H1 (cell line): ENCODE results near the gene RPTOR.

Experiments used
- ASH2L ChIP-seq: fragments of 200-600, 300-600 bp; sonication (generic); IDR thresholded peaks from one replicate; pipeline ENCODE4 v1.7.1; 2017; ENCODE audit warnings: low read length
- BRCA1 ChIP-seq: IDR thresholded peaks from 2 replicates; pipeline ENCODE4 v1.6.1; 2012; ENCODE audit warnings: low read depth, low read length, improper control_type of control experiment
- CHD1 ChIP-seq: IDR thresholded peaks from 2 replicates; pipeline ENCODE4 v1.6.1; 2012; ENCODE audit warnings: low read depth, low read length, improper control_type of control experiment
- CREB1 ChIP-seq: IDR thresholded peaks from 2 replicates; pipeline ENCODE4 v1.6.1; 2012; ENCODE audit warnings: inconsistent platforms
- CTCF ChIP-seq, 3 experiments: IDR thresholded peaks; 1 replicate in 2 of 3; 2 replicates in 1 of 3; pipeline versions ENCODE4 v1.5.1 to v1.6.1; 2011; ENCODE audit warnings: low read length in 3 of 3, mild to moderate bottlenecking in 3 of 3, inconsistent platforms in 2 of 3, low read depth in 1 of 3, moderate library complexity in 1 of 3; ENCODE audit not compliant: insufficient read depth in 1 of 3; ENCODE audit errors: control extremely low read depth in 1 of 3
- EP300 ChIP-seq, 2 experiments: IDR thresholded peaks; 1 replicate in 1 of 2; 2 replicates in 1 of 2; pipeline ENCODE4 v1.6.1; 2011 to 2012; ENCODE audit warnings: low read depth in 2 of 2, low read length in 2 of 2, mild to moderate bottlenecking in 2 of 2, borderline replicate concordance in 1 of 2, inconsistent platforms in 1 of 2, moderate library complexity in 1 of 2
- EZH2 ChIP-seq: fragments of 200-600 bp; sonication (generic); IDR thresholded peaks from 2 replicates; pipeline ENCODE4 v1.7.1; 2012; ENCODE audit warnings: low read depth, mild to moderate bottlenecking, moderate library complexity, low read length, inconsistent platforms; ENCODE audit not compliant: severe bottlenecking
- GABPA ChIP-seq: IDR thresholded peaks from 2 replicates; pipeline ENCODE4 v1.6.1; 2011; ENCODE audit warnings: mild to moderate bottlenecking, low read length, moderate library complexity, borderline replicate concordance; ENCODE audit not compliant: insufficient read depth
- GTF2F1 ChIP-seq: IDR thresholded peaks from 2 replicates; pipeline ENCODE4 v1.6.1; 2012; ENCODE audit warnings: low read depth, low read length, improper control_type of control experiment, borderline replicate concordance
- MAX ChIP-seq: IDR thresholded peaks from 2 replicates; pipeline ENCODE4 v1.6.1; 2012; ENCODE audit warnings: inconsistent platforms
- POLR2AphosphoS5 ChIP-seq: IDR thresholded peaks from 2 replicates; pipeline ENCODE4 v1.6.1; 2011; ENCODE audit warnings: low read depth, low read length
- TAF7 ChIP-seq: optimal IDR thresholded peaks from 2 replicates; pipeline ENCODE3; 2011; ENCODE audit warnings: low read depth, mild to moderate bottlenecking, inconsistent platforms, low read length, moderate library complexity, borderline replicate concordance
- ZNF274 ChIP-seq: IDR thresholded peaks from 2 replicates; pipeline ENCODE4 v1.7.0; 2012; ENCODE audit warnings: low read length, borderline replicate concordance; ENCODE audit errors: extremely low read depth
- TF ChIP-seq, protein P1 (sequence below): IDR thresholded peaks from 2 replicates; pipeline ENCODE4 v1.6.1; 2012; ENCODE audit warnings: low read length, inconsistent platforms

DNA sequence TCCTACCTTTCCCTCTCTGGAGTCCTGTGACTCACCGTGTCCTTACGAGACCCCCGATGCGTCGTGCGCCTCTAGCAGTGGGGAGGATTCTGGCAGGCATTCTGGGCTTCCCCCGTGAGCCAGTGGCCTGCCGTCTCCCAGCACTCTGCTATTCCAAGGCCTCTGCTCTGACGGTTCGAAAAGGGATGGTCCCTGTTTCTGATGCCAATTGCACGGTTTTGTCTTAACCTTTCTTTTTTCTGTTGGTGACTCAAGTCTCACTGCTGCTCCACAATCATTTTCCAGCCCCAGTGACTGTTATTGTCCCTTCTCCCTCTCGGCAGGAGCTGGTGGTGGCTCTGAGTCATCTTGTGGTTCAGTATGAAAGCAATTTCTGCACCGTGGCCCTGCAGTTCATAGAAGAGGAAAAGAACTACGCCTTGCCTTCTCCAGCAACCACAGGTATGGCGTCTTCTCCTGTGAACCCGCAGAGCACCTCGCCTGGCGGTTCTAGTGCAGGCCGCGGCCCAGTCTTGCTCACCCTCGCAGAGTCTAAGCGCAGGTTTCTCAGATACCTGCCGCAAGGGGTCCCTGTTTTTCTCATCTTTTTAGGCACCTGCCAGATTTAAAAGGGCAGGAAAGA, 346.9 kb downstream of the RPTOR start:
- TF ChIP-seq EZH2: no peak
- no peak for TF ChIP-seq MAX
- TF ChIP-seq ASH2L: no peak
- no peak for TF ChIP-seq ZNF274
- no peak for TF ChIP-seq EP300 (IDR thresholded peaks at IDR 0.05; ENCODE audit: borderline replicate concordance in 1 of 2, low read depth in 2 of 2, low read length in 2 of 2)
- TF ChIP-seq BRCA1: no peak
- no peak for TF ChIP-seq CHD1
- TF ChIP-seq GABPA: no peak
- no peak for TF ChIP-seq CTCF (IDR thresholded peaks at IDR 0.05; ENCODE audit: control extremely low read depth in 1 of 3, insufficient read depth in 1 of 3, low read depth in 1 of 3, low read length in 3 of 3)
- no peak for TF ChIP-seq TAF7
- no peak for TF ChIP-seq POLR2AphosphoS5
- TF ChIP-seq, protein P1, sequence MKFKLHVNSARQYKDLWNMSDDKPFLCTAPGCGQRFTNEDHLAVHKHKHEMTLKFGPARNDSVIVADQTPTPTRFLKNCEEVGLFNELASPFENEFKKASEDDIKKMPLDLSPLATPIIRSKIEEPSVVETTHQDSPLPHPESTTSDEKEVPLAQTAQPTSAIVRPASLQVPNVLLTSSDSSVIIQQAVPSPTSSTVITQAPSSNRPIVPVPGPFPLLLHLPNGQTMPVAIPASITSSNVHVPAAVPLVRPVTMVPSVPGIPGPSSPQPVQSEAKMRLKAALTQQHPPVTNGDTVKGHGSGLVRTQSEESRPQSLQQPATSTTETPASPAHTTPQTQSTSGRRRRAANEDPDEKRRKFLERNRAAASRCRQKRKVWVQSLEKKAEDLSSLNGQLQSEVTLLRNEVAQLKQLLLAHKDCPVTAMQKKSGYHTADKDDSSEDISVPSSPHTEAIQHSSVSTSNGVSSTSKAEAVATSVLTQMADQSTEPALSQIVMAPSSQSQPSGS: no peak
- TF ChIP-seq GTF2F1: no peak
- no peak for TF ChIP-seq CREB1
